ENCODE data around the gene SPN. TPM values are rescaled to one million over a fixed set of nuclear protein-coding genes. Genes with fewer than 3 reads are reported as not detected.
"Not testable (repeated sequence)": the region's sequence is repeated elsewhere in the genome, so short reads cannot be mapped to it uniquely, and the experiment has no call there.

SPN gene
- total and polyA plus RNA-seq, 2 donors, result 0.85 to 1.4 TPM

DNA sequence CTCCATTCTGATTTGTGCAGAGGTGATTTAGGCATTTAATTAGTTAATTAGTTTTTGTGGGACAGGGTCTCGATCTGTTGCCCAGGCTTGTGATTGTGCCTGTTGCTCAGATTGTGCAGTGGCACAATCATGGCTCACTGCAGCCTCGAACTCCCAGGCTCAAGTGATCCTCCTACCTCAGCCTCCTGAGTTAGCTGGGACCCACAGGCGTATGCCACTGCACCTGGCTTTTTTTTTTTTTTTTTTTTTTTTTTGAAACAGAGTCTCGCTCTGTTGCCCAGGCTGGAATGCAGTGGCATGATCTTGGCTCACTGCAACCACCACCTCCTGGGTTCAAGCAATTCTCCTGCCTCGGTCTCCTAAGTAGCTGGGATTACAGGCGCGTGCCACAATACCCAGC lies 9.2 kb upstream of the SPN start:
- WGBS, result 92% methylated on average over 7 of the region's 7 CpGs
- H3K36me3 ChIP-seq (ENCODE audit: insufficient read depth); DNase-seq (ENCODE audit: extremely low spot score); H3K4me3 ChIP-seq (ENCODE audit: low read depth, low read length); H3K4me1 ChIP-seq (ENCODE audit: insufficient read depth); H3K27ac ChIP-seq (ENCODE audit: low read depth): not testable (repeated sequence)

DNA sequence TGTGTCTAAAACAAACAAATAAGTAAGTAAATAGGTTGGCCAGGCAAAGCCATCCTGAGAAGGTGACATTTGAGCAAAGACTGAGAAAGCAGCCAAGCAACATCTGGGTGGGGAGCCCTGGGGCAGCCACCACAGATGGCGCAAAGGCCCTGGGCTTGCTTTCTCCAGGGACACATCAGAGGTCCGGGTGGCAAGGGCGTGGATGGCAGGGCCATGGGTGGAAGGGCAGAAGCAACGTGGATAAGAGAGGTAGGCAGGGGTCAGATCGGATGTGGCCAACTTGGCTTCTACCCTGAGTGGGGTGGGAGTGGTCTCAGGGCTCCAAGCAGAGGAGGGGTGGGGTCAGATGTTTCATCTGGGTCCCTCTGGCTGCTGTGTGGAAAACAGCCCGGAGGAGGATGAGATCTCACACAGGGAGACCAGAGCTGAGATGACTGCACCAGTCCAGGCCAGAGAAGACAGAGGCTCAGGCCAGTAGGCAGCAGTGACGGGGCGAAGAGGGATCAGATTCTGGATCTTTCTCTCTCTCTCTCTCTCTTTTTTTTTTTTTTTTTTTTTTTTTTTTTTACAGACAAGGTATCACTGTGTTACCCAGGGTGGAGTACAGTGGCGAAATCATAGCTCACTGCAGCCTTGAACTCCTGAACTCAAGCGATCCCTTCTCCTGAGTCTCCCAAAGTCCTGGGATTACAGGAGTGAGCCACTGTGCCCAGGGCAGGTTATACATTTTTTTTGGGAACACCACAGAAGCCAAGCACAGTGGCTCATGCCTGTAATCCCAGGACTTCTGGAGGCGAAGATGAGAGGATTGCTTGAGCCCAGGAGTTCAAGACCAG lies 6.1 kb upstream of the SPN start:
- Histone ChIP-seq H3K4me1 (ENCODE audit: insufficient read depth) (no peaks in the 10 kb centered on the region), H3K36me3 (ENCODE audit: insufficient read depth) (no peaks in the 10 kb centered on the region), H3K27ac (ENCODE audit: low read depth) (no peak overlapping the region), H3K4me3 (ENCODE audit: low read depth, low read length) (no peak overlapping the region)
- no peak for DNase-seq (ENCODE audit: extremely low spot score)
- WGBS, result 79% methylated on average over 11 of the region's 11 CpGs

GRCh38 chr16:29658705-29659104 lies 4.3 kb upstream of the SPN start:
- Histone ChIP-seq H3K36me3 (ENCODE audit: insufficient read depth) (no peaks in the 10 kb centered on the region), H3K27ac (ENCODE audit: low read depth) (no peak overlapping the region), H3K4me3 (ENCODE audit: low read depth, low read length) (no peak overlapping the region), H3K4me1 (ENCODE audit: insufficient read depth) (no peaks in the 10 kb centered on the region)
- WGBS, result 79% methylated on average over 6 of the region's 6 CpGs
- no peak for DNase-seq (ENCODE audit: extremely low spot score)

DNA sequence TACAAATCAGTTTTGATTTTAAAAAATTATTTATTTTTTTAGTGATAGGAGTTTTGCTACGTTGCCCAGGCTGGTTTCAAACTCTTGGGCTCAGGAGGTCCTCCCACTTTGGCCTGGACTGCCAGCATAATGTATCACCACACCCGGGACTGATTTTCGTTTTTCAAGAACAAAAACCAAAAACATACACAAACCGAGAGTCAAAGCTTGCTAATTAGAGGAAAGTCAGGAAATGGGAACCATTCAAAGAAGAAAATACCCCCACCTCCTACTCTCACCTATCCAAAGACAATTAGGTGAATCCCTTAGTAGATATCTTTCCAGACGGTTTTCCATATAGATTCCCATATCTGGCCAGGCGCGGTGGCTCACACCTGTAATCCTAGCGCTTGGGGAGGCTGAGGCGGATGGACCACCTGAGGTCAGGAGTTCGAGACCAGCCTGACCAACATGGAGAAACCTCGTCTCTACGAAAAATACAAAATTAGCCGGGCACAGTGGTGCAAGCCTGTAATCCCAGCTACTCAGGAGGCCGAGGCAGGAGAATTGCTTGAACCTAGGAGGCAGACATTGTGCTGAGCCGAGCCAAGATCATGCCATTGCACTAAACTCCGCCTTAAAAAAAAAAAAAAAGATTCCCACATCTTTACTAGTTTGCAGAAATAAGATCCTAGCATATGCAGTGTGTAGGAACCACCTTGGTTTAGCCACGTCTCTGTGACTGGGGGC lies 883 bp upstream of the SPN start:
- Histone ChIP-seq H3K27ac (ENCODE audit: low read depth) (no peak overlapping the region), H3K4me3 (ENCODE audit: low read depth, low read length) (no peak overlapping the region), H3K4me1 (ENCODE audit: insufficient read depth) (no peaks in the 10 kb centered on the region), H3K36me3 (ENCODE audit: insufficient read depth) (no peaks in the 10 kb centered on the region)
- no peak for DNase-seq (ENCODE audit: extremely low spot score)
- 79% methylated on average over 17 of the region's 17 CpGs for WGBS

GRCh38 chr16:29662729-29663015 lies 375 bp upstream of the SPN start:
- no peak for DNase-seq (ENCODE audit: extremely low spot score)
- H3K27ac ChIP-seq (ENCODE audit: low read depth), result no peak overlapping the region
- peak overlapping the region; percentile 24 for H3K4me3 ChIP-seq (ENCODE audit: low read depth, low read length)
- WGBS, result 58% methylated on average over 4 of the region's 4 CpGs
- H3K4me1 ChIP-seq (ENCODE audit: insufficient read depth), result no peaks in the 10 kb centered on the region
- H3K36me3 ChIP-seq (ENCODE audit: insufficient read depth), result no peaks in the 10 kb centered on the region

DNA sequence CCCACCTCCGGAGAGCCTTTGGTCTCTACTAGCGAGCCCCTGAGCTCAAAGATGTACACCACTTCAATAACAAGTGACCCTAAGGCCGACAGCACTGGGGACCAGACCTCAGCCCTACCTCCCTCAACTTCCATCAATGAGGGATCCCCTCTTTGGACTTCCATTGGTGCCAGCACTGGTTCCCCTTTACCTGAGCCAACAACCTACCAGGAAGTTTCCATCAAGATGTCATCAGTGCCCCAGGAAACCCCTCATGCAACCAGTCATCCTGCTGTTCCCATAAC lies 702 bp downstream of the SPN start:
- WGBS, result 84% methylated on average over 3 of the region's 3 CpGs
- Histone ChIP-seq H3K27ac (ENCODE audit: low read depth) (no peak overlapping the region), H3K4me1 (ENCODE audit: insufficient read depth) (no peaks in the 10 kb centered on the region), H3K36me3 (ENCODE audit: insufficient read depth) (no peaks in the 10 kb centered on the region), H3K4me3 (ENCODE audit: low read depth, low read length) (no peak overlapping the region)
- no peak for DNase-seq (ENCODE audit: extremely low spot score)

DNA sequence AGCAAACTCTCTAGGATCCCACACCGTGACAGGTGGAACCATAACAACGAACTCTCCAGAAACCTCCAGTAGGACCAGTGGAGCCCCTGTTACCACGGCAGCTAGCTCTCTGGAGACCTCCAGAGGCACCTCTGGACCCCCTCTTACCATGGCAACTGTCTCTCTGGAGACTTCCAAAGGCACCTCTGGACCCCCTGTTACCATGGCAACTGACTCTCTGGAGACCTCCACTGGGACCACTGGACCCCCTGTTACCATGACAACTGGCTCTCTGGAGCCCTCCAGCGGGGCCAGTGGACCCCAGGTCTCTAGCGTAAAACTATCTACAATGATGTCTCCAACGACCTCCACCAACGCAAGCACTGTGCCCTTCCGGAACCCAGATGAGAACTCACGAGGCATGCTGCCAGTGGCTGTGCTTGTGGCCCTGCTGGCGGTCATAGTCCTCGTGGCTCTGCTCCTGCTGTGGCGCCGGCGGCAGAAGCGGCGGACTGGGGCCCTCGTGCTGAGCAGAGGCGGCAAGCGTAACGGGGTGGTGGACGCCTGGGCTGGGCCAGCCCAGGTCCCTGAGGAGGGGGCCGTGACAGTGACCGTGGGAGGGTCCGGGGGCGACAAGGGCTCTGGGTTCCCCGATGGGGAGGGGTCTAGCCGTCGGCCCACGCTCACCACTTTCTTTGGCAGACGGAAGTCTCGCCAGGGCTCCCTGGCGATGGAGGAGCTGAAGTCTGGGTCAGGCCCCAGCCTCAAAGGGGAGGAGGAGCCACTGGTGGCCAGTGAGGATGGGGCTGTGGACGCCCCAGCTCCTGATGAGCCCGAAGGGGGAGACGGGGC lies 1.3 kb downstream of the SPN start:
- H3K27ac ChIP-seq (ENCODE audit: low read depth), result no peak overlapping the region
- peak overlapping the region; percentile 8 for H3K4me3 ChIP-seq (ENCODE audit: low read depth, low read length)
- DNase-seq (ENCODE audit: extremely low spot score), result no peak
- H3K36me3 ChIP-seq (ENCODE audit: insufficient read depth), result no peaks in the 10 kb centered on the region
- no peaks in the 10 kb centered on the region for H3K4me1 ChIP-seq (ENCODE audit: insufficient read depth)
- 85% methylated on average over 35 of the region's 35 CpGs for WGBS

GRCh38 chr16:29665294-29666077 lies 2.4 kb downstream of the SPN start:
- Histone ChIP-seq H3K4me1 (ENCODE audit: insufficient read depth) (no peaks in the 10 kb centered on the region), H3K4me3 (ENCODE audit: low read depth, low read length) (no peak overlapping the region), H3K36me3 (ENCODE audit: insufficient read depth) (no peaks in the 10 kb centered on the region), H3K27ac (ENCODE audit: low read depth) (no peak overlapping the region)
- WGBS, result 73% methylated on average over 15 of the region's 15 CpGs
- DNase-seq (ENCODE audit: extremely low spot score), result no peak

GRCh38 chr16:29667322-29667610 lies 4.2 kb downstream of the SPN start:
- H3K36me3 ChIP-seq (ENCODE audit: insufficient read depth); DNase-seq (ENCODE audit: extremely low spot score); H3K27ac ChIP-seq (ENCODE audit: low read depth); H3K4me3 ChIP-seq (ENCODE audit: low read depth, low read length); H3K4me1 ChIP-seq (ENCODE audit: insufficient read depth): not testable (repeated sequence)
- WGBS, result 91% methylated on average over 6 of the region's 6 CpGs

- Histone ChIP-seq H3K4me3 (ENCODE audit: low read depth, low read length) (no peak overlapping the region), H3K4me1 (ENCODE audit: insufficient read depth) (no peaks in the 10 kb centered on the region), H3K36me3 (ENCODE audit: insufficient read depth) (no peaks in the 10 kb centered on the region), H3K27ac (ENCODE audit: low read depth) (no peak overlapping the region)
- DNase-seq (ENCODE audit: extremely low spot score), result no peak
- 97% methylated on average over 12 of the region's 12 CpGs for WGBS
Observed at GRCh38 chr16:29667755-29668154, 4.7 kb downstream of the SPN start.

GRCh38 chr16:29668267-29668666 lies 5.2 kb downstream of the SPN start:
- Histone ChIP-seq H3K4me1 (ENCODE audit: insufficient read depth) (no peaks in the 10 kb centered on the region), H3K36me3 (ENCODE audit: insufficient read depth) (no peaks in the 10 kb centered on the region), H3K4me3 (ENCODE audit: low read depth, low read length) (no peak overlapping the region), H3K27ac (ENCODE audit: low read depth) (no peak overlapping the region)
- DNase-seq (ENCODE audit: extremely low spot score), result no peak
- 93% methylated on average over 3 of the region's 3 CpGs for WGBS

DNA sequence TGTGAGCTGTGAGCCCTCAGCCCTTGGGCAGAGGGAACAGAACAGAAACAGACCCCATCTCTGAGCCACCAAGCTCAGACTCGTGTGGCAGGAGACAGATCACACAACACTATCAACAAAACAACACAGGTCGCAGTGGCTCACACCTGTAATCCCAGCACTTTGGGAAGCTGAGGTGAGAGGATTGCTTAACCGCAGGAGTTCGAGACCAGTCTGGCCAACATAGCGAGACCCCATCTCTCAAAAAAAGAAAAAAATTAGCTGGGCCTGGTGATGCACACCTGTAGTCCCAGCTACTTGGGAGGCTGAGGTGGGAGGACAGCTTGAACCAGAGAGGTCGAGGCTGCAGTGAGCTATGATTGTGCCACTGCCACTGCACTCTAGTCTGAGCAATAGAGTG lies 10.5 kb downstream of the SPN start:
- DNase-seq (ENCODE audit: extremely low spot score), result no peak
- 96% methylated on average over 6 of the region's 6 CpGs for WGBS
- Histone ChIP-seq H3K4me1 (ENCODE audit: insufficient read depth) (no peaks in the 10 kb centered on the region), H3K4me3 (ENCODE audit: low read depth, low read length) (no peak overlapping the region), H3K27ac (ENCODE audit: low read depth) (no peak overlapping the region), H3K36me3 (ENCODE audit: insufficient read depth) (no peaks in the 10 kb centered on the region)

- H3K36me3 ChIP-seq (ENCODE audit: insufficient read depth), result no peaks in the 10 kb centered on the region
- DNase-seq (ENCODE audit: extremely low spot score), result peak; percentile 42
- WGBS, result 15% methylated on average over 13 of the region's 13 CpGs
- no peaks in the 10 kb centered on the region for H3K4me1 ChIP-seq (ENCODE audit: insufficient read depth)
- no peak overlapping the region for H3K4me3 ChIP-seq (ENCODE audit: low read depth, low read length)
- no peak overlapping the region for H3K27ac ChIP-seq (ENCODE audit: low read depth)
Observed at GRCh38 chr16:29674188-29674587, 11.1 kb downstream of the SPN start.
